Endodermal cell (in vitro differentiated cells): ENCODE data around the gene TAF15. TPM values are rescaled to one million over a fixed set of nuclear protein-coding genes. Genes with fewer than 3 reads are reported as not detected.

ENCODE experiments used
- DNase-seq: peaks from one replicate; pipeline ENCODE4 v3.0.0-alpha.2; 2017
- H3K27ac ChIP-seq: 2 replicates; pipeline ENCODE4 v1.5.1; 2013; ENCODE audit warnings: mild to moderate bottlenecking, low read depth, low read length, moderate library complexity
- H3K27me3 ChIP-seq: 2 replicates; pipeline ENCODE4 v1.6.1; 2013; ENCODE audit warnings: mild to moderate bottlenecking, low read length, moderate library complexity; ENCODE audit not compliant: insufficient read depth, control insufficient read depth, poor library complexity, severe bottlenecking
- H3K36me3 ChIP-seq: 2 replicates; pipeline ENCODE4 v1.7.0; 2013; ENCODE audit warnings: mild to moderate bottlenecking, low read length, moderate library complexity; ENCODE audit not compliant: control insufficient read depth, insufficient read depth
- H3K4me1 ChIP-seq: one replicate; pipeline ENCODE4 v1.7.0; 2013; ENCODE audit warnings: low read length; ENCODE audit not compliant: control insufficient read depth, insufficient read depth
- H3K4me3 ChIP-seq: 2 replicates; pipeline ENCODE4 v1.5.1; 2013; ENCODE audit warnings: mild to moderate bottlenecking, low read length, moderate library complexity
- H3K9ac ChIP-seq: 2 replicates; pipeline ENCODE4 v1.6.1; 2013; ENCODE audit warnings: mild to moderate bottlenecking, low read length, moderate library complexity; ENCODE audit not compliant: poor library complexity, severe bottlenecking; ENCODE audit errors: extremely low read depth
- H3K9me3 ChIP-seq: 2 replicates; pipeline ENCODE4 v1.6.1; 2013; ENCODE audit warnings: mild to moderate bottlenecking, low read length, moderate library complexity; ENCODE audit not compliant: control insufficient read depth
- H3K27ac Mint-ChIP-seq: 2 replicates; pipeline ENCODE4 v1.8.0; 2020; ENCODE audit warnings: mixed read lengths
- H3K27me3 Mint-ChIP-seq: 2 replicates; pipeline ENCODE4 v1.8.0; 2021; ENCODE audit warnings: mild to moderate bottlenecking, mixed read lengths; ENCODE audit not compliant: insufficient read depth
- H3K36me3 Mint-ChIP-seq: 2 replicates; pipeline ENCODE4 v1.8.0; 2020; ENCODE audit warnings: low read depth, mixed read lengths
- H3K4me1 Mint-ChIP-seq: 2 replicates; pipeline ENCODE4 v1.8.0; 2020; ENCODE audit warnings: mixed read lengths
- H3K4me3 Mint-ChIP-seq: 2 replicates; pipeline ENCODE4 v1.8.0; 2020; ENCODE audit warnings: mild to moderate bottlenecking, moderate library complexity, mixed read lengths
- H3K9me3 Mint-ChIP-seq: 2 replicates; pipeline ENCODE4 v1.8.0; 2020; ENCODE audit warnings: mild to moderate bottlenecking, mixed read lengths
- WGBS, 2 experiments: methylation state at CpG; one replicate each; pipeline versions ENCODE4 v1.1.5 to v1.1.7; 2013; ENCODE audit warnings: missing lambda C conversion rate in 2 of 2, mixed read lengths in 1 of 2; ENCODE audit not compliant: insufficient coverage in 1 of 2, insufficient read length in 1 of 2; 5-methylcytosine and 5-hydroxymethylcytosine counted together
- total RNA-seq, 2 donors: library from RNA; stranded (reverse); fragmentation: NEBNext Ultra II Directional in 1 of 2; extraction: Animal tissue kit (Norgen Biotek cat#: 25700) in 1 of 2; gene quantifications; 2 replicates in 1 of 2; 3 replicates in 1 of 2; pipeline ENCODE4 v1.2.1, GENCODE V29; 2021
- TF ChIP-seq, protein P1 (sequence below): fragments of 200-600 bp; sonication (generic); conservative IDR thresholded peaks from 2 replicates; pipeline ENCODE4 v1.5.0; 2021; ENCODE audit warnings: antibody characterized with exemption, mild to moderate bottlenecking

The TAF15 gene
- total RNA-seq, 2 donors from 2014 or later = 230 to 247 TPM

DNA sequence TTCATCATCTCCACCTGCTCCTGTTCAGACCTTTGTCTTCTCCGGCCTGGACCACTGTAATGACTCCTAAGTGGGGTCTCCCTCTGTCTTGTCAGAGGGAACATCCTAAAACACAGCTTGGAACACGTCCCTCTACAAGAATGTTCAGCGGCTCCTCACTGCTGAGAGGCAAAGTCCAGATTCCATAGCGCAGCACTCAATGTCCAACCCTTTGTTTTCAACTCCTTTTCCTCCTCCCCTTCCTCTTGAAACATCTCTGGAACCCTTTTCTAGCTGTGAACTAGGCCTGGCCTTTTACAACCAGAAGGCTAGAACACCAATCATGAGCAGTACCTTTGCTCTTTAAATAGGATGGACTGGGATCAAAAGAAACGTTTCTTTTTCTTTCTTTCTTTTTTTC lies 47.7 kb upstream of the TAF15 start:
- H3K27ac Mint-ChIP-seq = no peak overlapping the region
- peaks cover 17% of the 10 kb centered on the region for H3K27me3 Mint-ChIP-seq
- Histone ChIP-seq H3K36me3 (no peaks in the 10 kb centered on the region), H3K9me3 (no peaks in the 10 kb centered on the region), H3K27me3 (no peaks in the 10 kb centered on the region), H3K4me3 (no peak overlapping the region), H3K27ac (no peak overlapping the region), H3K4me1 (no peaks in the 10 kb centered on the region), H3K9ac (no peak overlapping the region)
- H3K4me3 Mint-ChIP-seq = no peak overlapping the region
- H3K4me1 Mint-ChIP-seq = peaks cover 6% of the 10 kb centered on the region
- 90 to 91% methylated on average over 5 of the region's 5 CpGs for WGBS, 2 experiments
- H3K36me3 Mint-ChIP-seq = no peaks in the 10 kb centered on the region
- no peaks in the 10 kb centered on the region for H3K9me3 Mint-ChIP-seq
- TF ChIP-seq, protein P1, sequence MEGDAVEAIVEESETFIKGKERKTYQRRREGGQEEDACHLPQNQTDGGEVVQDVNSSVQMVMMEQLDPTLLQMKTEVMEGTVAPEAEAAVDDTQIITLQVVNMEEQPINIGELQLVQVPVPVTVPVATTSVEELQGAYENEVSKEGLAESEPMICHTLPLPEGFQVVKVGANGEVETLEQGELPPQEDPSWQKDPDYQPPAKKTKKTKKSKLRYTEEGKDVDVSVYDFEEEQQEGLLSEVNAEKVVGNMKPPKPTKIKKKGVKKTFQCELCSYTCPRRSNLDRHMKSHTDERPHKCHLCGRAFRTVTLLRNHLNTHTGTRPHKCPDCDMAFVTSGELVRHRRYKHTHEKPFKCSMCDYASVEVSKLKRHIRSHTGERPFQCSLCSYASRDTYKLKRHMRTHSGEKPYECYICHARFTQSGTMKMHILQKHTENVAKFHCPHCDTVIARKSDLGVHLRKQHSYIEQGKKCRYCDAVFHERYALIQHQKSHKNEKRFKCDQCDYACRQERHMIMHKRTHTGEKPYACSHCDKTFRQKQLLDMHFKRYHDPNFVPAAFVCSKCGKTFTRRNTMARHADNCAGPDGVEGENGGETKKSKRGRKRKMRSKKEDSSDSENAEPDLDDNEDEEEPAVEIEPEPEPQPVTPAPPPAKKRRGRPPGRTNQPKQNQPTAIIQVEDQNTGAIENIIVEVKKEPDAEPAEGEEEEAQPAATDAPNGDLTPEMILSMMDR = no peak
- no peak for DNase-seq

- H3K4me3 Mint-ChIP-seq = peak overlapping the region; percentile 68
- H3K36me3 ChIP-seq = no peaks in the 10 kb centered on the region
Observed at GRCh38 chr17:35763767-35764122, 45.5 kb upstream of the TAF15 start.

GRCh38 chr17:35764123-35764991 lies 44.9 kb upstream of the TAF15 start:
- TF ChIP-seq, protein P1 = peak; percentile 88
- Mint-ChIP-seq H3K9me3 (no peaks in the 10 kb centered on the region), H3K4me3 (peak overlapping the region; percentile 68), H3K4me1 (peaks cover 6% of the 10 kb centered on the region), H3K27me3 (peaks cover 32% of the 10 kb centered on the region), H3K36me3 (no peaks in the 10 kb centered on the region), H3K27ac (no peak overlapping the region)
- no peaks in the 10 kb centered on the region for H3K27me3 ChIP-seq
- no peaks in the 10 kb centered on the region for H3K36me3 ChIP-seq
- 9 to 14% methylated on average over 28 to 75 of the region's 75 CpGs for WGBS, 2 experiments
- no peak overlapping the region for H3K27ac ChIP-seq
- H3K4me3 ChIP-seq = peak overlapping the region; percentile 76
- peak; percentile 99 for DNase-seq
- H3K9me3 ChIP-seq = no peaks in the 10 kb centered on the region
- no peaks in the 10 kb centered on the region for H3K4me1 ChIP-seq
- H3K9ac ChIP-seq = no peak overlapping the region

More at GRCh38 chr17:35763767-35764122, 45.5 kb upstream of the TAF15 start:
- H3K27me3 ChIP-seq = no peaks in the 10 kb centered on the region
- H3K4me1 Mint-ChIP-seq = peaks cover 6% of the 10 kb centered on the region
- H3K27ac Mint-ChIP-seq = no peak overlapping the region
- TF ChIP-seq, protein P1 = no peak
- no peaks in the 10 kb centered on the region for H3K36me3 Mint-ChIP-seq
- no peak for DNase-seq
- H3K9ac ChIP-seq = no peak overlapping the region
- peaks cover 29% of the 10 kb centered on the region for H3K27me3 Mint-ChIP-seq
- H3K9me3 ChIP-seq = no peaks in the 10 kb centered on the region
- H3K4me3 ChIP-seq = no peak overlapping the region
- H3K9me3 Mint-ChIP-seq = no peaks in the 10 kb centered on the region
- 36 to 39% methylated on average over 11 to 16 of the region's 17 CpGs for WGBS, 2 experiments
- H3K4me1 ChIP-seq = no peaks in the 10 kb centered on the region
- no peak overlapping the region for H3K27ac ChIP-seq
